NCI-H2196 treated with DMSO at 0.1 percent for 48 hours (cell line): ENCODE data around the gene KCNMB2.
A peak's percentile ranks its signal among the peaks of the same experiment; 100 is the strongest.
"Not testable (repeated sequence)": the region's sequence is repeated elsewhere in the genome, so short reads cannot be mapped to it uniquely, and the experiment has no call there.

ENCODE experiments used
- DNase-seq: peaks from one replicate; lab custom pipeline; 2025; ENCODE audit not compliant: unreplicated experiment; lab: John Stamatoyannopoulos, UW

KCNMB2 gene

GRCh38 chr3:178536211-178537079, at the start of gene KCNMB2:
Gene KCNMB2 (plus strand): TSS chr3:178536436.
- peak; percentile 27 for DNase-seq

- DNase-seq, result no peak
Observed at GRCh38 chr3:178486903-178487302, 49.3 kb upstream of the KCNMB2 start.

- no peak for DNase-seq
Observed at GRCh38 chr3:178487752-178488151, 48.5 kb upstream of the KCNMB2 start.

DNA sequence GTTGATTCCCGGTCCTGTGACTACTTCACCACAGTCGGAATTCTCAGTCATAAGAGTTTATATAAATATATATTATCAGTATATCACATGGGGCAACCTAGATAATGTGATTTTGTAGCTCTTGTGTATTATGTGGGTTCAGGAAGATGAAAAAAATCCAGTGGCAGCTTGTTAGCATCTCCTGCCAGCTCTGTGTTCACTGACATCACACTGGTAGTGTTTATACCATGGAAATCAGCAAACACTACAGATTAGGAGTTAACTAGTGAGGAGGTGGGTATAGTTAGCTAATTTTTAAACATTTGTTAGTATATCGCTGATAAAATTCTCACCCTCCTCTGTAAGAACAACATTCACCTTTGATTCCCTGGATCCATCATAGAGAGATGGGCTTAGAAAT, 44.5 kb upstream of the KCNMB2 start:
- DNase-seq, result no peak

- DNase-seq, result no peak
Observed at GRCh38 chr3:178492491-178492890, 43.7 kb upstream of the KCNMB2 start.

GRCh38 chr3:178494386-178494785, 41.9 kb upstream of the KCNMB2 start:
- DNase-seq, result no peak

DNA sequence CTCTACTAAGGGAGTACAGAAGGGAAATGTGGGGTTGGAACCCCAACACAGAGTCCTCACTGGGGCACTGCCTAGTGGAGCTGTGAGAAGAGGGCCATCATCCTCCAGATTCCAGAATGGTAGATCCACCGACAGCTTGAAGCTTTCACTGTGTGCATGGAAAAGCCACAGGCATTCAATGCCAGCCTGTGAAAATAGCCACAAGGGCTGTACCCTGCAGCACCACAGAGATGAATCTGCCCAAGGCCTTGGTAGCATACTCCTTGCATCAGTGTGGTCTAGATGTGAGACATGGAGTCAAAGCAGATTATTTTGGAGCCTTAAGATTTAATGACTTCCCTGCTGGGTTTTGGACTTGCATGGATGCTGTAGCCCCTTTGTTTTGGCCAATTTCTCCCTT, 39.3 kb upstream of the KCNMB2 start:
- no peak for DNase-seq

DNA sequence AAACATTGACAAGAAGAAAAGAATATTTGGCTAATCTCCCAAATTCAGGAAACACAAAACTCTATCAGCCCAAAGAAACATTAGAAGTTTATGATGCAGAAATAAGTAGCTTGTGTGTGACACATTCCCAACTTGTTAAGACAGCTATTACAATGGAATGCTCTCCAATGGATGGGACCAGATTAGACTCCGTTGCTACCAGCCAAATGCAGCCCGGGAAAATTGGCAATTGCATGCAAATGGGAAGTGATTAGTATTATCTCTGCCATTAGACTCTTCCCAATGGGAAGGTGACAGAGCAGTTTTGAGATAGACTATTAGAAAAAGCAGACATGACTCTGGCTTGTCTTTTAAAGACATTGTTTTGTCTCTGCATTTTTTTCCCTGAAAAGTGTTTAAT, 37.4 kb upstream of the KCNMB2 start:
- DNase-seq, result no peak

DNA sequence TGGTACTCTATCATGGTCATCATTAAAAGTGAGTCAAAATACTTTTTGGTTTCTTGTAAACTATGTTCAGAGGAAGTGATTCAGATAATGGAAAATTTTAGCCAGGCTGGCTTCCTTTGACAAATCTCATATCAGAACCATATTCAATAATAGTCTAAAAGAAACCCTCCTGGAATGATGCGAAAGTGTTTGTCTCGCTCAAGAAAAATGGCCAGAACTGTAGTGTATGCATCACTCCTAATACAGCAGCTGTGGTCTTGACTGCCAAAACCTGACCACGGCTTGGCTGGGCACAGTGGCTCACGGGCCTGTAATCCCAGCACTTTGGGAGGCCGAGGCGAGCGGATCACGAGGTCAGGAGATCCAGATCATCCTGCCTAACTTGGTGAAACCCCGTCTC, 35.6 kb upstream of the KCNMB2 start:
- DNase-seq, result no peak

GRCh38 chr3:178504128-178504527, 32.1 kb upstream of the KCNMB2 start:
- no peak for DNase-seq

- DNase-seq, result no peak
Observed at GRCh38 chr3:178505832-178506231, 30.4 kb upstream of the KCNMB2 start.

- DNase-seq, result no peak
Observed at GRCh38 chr3:178507507-178508442, 28.5 kb upstream of the KCNMB2 start.

DNA sequence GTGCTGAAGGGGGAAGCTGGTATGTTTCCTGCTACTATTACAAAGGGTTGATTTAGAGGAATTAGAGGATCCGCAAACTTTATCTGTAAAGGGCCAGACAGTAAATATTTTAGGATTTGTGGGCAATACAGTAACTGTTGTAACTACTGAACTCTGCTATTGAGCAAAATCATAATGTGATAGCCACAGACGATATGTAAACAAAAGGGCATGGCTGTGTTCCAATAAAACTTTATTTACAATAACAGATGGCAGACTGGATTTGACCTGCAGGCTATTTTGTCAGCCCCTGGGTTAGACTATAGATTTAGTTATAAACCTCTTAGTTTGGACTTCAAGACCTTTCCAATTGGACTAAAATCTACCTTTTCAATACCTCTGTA, 27.8 kb upstream of the KCNMB2 start:
- DNase-seq, result no peak

DNA sequence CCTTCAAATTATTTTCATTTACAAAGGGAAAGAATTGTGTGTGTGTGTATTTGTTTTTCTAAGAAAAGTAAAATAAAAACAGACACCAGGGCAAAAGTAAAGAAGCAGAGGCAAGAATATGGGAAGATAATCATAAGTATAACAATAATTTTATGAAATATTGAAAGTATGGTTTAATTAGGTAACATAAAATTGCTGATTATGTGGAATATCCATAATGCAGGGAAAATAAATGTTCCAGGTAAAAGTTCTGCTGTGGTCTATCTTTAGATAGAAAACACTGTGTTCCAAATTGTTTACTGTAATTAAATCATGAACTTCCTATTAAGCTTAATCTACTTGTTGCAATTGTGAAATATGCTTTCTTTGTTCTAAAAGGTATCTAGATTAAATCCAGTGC, 25.7 kb upstream of the KCNMB2 start:
- DNase-seq, result no peak

GRCh38 chr3:178512647-178513046, 23.6 kb upstream of the KCNMB2 start:
- DNase-seq, result no peak

- DNase-seq, result no peak
Observed at GRCh38 chr3:178513546-178514380, 22.5 kb upstream of the KCNMB2 start.

DNA sequence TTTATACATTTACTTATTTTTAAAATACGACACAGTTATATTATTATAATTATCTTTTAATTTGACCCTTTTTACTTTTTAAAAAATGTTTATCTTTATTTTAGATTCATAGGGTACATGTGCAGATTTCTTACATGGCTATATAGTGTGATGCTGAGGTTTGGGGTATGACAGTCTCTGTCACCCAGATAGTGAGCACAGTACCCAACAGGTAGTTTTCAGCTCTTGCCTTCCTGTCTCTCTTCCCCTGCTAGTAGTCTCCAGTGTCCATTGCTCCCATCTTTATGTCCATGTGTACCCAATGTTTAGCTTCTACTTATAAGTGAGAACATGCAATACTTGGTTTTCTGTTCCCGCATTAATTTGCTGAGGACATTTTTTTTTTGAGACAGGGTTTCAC, 21.8 kb upstream of the KCNMB2 start:
- DNase-seq, result no peak

DNA sequence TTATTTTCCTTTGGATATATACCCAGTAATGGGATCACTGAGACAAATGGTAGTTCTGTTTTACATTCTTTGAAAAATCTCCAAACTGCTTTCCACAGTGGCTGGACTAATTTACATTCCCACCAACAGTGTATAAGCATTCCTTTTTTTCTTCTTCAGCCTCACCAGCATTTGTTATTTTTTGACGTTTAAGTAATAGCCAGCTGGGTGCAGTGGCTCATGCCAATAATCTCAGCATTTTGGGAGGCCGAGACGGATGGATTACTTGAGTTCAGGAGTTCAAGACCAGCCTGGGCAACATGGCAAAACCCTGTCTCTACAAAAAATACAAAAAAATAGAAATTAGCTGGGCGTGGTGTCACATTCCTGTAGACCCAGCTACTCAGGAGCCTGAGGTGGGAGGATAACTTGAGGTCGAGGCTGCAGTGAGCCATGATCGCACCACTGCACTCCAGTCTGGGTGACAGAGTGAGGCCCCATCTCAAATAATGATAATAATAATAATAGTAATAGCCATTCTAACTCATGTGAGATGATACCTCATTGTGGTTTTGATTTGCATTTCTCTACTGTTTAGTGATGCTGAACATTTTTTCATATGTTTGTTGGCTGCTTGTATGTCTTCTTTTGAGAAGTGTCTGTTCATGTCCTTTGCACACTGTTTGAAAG, 21.0 kb upstream of the KCNMB2 start:
- DNase-seq, result not testable (repeated sequence)

DNA sequence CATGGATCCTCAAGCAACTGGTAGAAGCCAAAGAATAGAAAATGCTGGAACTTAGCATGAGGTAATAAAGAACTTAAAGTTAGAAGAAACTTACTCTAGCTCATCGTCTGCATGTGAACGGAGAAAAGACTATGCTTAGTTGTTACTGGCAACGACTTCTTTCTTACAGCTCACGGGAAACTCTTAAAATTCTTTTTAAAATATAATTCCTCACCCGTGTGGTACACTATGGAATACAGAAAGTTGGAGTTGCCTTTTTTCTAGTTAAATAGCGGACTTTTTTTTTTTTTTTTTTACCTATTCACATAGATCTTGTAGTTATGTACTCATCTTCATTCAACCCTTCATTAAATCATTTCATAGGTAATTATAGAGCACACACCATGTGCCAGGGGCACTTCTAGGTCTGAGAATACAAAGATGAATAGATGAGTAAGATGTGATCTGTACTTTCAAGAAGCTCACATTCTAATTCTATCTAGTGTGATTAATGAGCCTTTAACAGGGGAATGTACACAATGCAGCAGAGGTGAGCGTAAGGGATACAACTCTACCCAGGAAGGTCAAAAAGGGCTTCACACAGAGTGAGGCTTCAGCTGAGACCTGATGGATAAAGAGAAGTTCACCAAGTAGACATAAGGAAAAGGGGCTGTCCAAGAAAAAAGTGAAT, 18.4 kb upstream of the KCNMB2 start:
- no peak for DNase-seq
